Prostate gland (tissue), 2 donors: ENCODE measurements around the gene SPARC.

Experiments
- CTCF ChIP-seq, 4 experiments: fragments of 200-600 bp in 2 of 4; fragments of 450-650 bp in 2 of 4; sonication (generic) in 2 of 4; IDR thresholded peaks; 1 replicate in 3 of 4; 2 replicates in 1 of 4; pipeline ENCODE4 v1.5.1; 2016 to 2019; ENCODE audit warnings: antibody characterized with exemption in 4 of 4, mild to moderate bottlenecking in 2 of 4, moderate library complexity in 2 of 4
- POLR2A ChIP-seq: fragments of 450-650 bp; IDR thresholded peaks from one replicate; pipeline ENCODE4 v1.6.1; 2016; ENCODE audit warnings: antibody characterized with exemption, mild to moderate bottlenecking

DNA sequence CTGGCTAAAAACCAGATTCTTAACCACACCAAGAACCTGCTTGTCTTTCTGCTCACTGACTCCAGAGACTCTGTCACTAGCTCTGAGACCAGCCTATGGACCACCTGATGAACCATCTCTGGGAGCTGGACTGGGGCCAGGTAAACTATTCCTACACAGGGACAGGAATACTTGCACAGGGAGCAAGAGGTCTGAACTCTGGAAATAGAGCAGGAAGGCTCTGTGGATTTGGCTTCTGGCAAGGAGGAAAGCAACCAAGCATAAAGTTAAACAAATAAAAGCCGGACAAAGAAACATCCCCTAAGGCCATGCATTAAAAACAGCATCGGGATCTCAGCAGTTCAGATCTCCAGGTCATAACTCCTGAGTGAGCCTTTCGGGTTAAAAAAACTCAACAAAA, 5.6 kb upstream of the SPARC start:
- no peak for TF ChIP-seq CTCF (IDR thresholded peaks at IDR 0.05)
- TF ChIP-seq POLR2A: no peak
